HL-60 (cell line): Measurements from ENCODE around the gene AJUBA.

ENCODE experiments used
- CTCF ChIP-seq: IDR thresholded peaks from one replicate; pipeline ENCODE4 v1.5.1; 2011; ENCODE audit warnings: low read length, control low read depth, inconsistent platforms; ENCODE audit not compliant: insufficient read depth
- GABPA ChIP-seq: IDR thresholded peaks from 2 replicates; pipeline ENCODE4 v1.6.1; 2012; ENCODE audit warnings: low read depth
- POLR2AphosphoS5 ChIP-seq: IDR thresholded peaks from 2 replicates; pipeline ENCODE4 v1.6.1; 2012; ENCODE audit warnings: low read depth
- TF ChIP-seq, protein P1 (sequence below): IDR thresholded peaks from 2 replicates; pipeline ENCODE4 v1.6.1; 2012; ENCODE audit warnings: low read depth; ENCODE audit not compliant: insufficient replicate concordance

GRCh38 chr14:22995889-22996625, 13.7 kb upstream of the AJUBA start:
- TF ChIP-seq, protein P1, sequence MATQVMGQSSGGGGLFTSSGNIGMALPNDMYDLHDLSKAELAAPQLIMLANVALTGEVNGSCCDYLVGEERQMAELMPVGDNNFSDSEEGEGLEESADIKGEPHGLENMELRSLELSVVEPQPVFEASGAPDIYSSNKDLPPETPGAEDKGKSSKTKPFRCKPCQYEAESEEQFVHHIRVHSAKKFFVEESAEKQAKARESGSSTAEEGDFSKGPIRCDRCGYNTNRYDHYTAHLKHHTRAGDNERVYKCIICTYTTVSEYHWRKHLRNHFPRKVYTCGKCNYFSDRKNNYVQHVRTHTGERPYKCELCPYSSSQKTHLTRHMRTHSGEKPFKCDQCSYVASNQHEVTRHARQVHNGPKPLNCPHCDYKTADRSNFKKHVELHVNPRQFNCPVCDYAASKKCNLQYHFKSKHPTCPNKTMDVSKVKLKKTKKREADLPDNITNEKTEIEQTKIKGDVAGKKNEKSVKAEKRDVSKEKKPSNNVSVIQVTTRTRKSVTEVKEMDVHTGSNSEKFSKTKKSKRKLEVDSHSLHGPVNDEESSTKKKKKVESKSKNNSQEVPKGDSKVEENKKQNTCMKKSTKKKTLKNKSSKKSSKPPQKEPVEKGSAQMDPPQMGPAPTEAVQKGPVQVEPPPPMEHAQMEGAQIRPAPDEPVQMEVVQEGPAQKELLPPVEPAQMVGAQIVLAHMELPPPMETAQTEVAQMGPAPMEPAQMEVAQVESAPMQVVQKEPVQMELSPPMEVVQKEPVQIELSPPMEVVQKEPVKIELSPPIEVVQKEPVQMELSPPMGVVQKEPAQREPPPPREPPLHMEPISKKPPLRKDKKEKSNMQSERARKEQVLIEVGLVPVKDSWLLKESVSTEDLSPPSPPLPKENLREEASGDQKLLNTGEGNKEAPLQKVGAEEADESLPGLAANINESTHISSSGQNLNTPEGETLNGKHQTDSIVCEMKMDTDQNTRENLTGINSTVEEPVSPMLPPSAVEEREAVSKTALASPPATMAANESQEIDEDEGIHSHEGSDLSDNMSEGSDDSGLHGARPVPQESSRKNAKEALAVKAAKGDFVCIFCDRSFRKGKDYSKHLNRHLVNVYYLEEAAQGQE, result no peak
- TF ChIP-seq CTCF (no peak), GABPA (no peak), POLR2AphosphoS5 (no peak)
